HL-60 (cell line): ENCODE data around the gene XRN2.

Experiments used
- DNase-seq, 2 experiments: peaks; one replicate each; pipeline ENCODE4 v3.0.0-alpha.2; 2010 to 2020; ENCODE audit warnings: low read depth in 1 of 2, low spot score in 1 of 2
- H3K27ac ChIP-seq: fragments of 250-450 bp; sonication (Bioruptor Pico); replicated peaks from 2 replicates; pipeline ENCODE4 v1.5.1; 2020; ENCODE audit warnings: mild to moderate bottlenecking, moderate library complexity
- H3K27me3 ChIP-seq: fragments of 250-450 bp; sonication (Bioruptor Pico); 2 replicates; pipeline ENCODE4 v1.5.1; 2021; ENCODE audit warnings: mild to moderate bottlenecking, moderate library complexity; ENCODE audit not compliant: insufficient read depth, poor library complexity, severe bottlenecking
- H3K4me3 ChIP-seq: replicated peaks from 2 replicates; pipeline ENCODE4 v1.5.1; 2011; ENCODE audit warnings: mild to moderate bottlenecking, control low read depth, low read length; ENCODE audit not compliant: insufficient read depth
- CTCF ChIP-seq: IDR thresholded peaks from one replicate; pipeline ENCODE4 v1.5.1; 2011; ENCODE audit warnings: low read length, control low read depth, inconsistent platforms; ENCODE audit not compliant: insufficient read depth
- GABPA ChIP-seq: IDR thresholded peaks from 2 replicates; pipeline ENCODE4 v1.6.1; 2012; ENCODE audit warnings: low read depth
- POLR2AphosphoS5 ChIP-seq: IDR thresholded peaks from 2 replicates; pipeline ENCODE4 v1.6.1; 2012; ENCODE audit warnings: low read depth
- REST ChIP-seq: IDR thresholded peaks from 2 replicates; pipeline ENCODE4 v1.6.1; 2012; ENCODE audit warnings: low read depth; ENCODE audit not compliant: insufficient replicate concordance
- SPI1 ChIP-seq: IDR thresholded peaks from 2 replicates; pipeline ENCODE4 v1.6.1; 2012; ENCODE audit warnings: low read depth, mild to moderate bottlenecking, borderline replicate concordance

XRN2 gene

GRCh38 chr20:21279706-21280521 lies 23.2 kb upstream of the XRN2 start:
- H3K27ac ChIP-seq: no peak overlapping the region
- no peak for TF ChIP-seq REST
- no peak for TF ChIP-seq GABPA
- no peak for TF ChIP-seq POLR2AphosphoS5
- no peak for TF ChIP-seq CTCF
- TF ChIP-seq SPI1: no peak
- no peak overlapping the region for H3K4me3 ChIP-seq
- no peaks in the 10 kb centered on the region for H3K27me3 ChIP-seq
- DNase-seq: no peak

GRCh38 chr20:21280522-21281016 lies 22.6 kb upstream of the XRN2 start:
- Histone ChIP-seq H3K4me3 (no peak overlapping the region), H3K27me3 (no peaks in the 10 kb centered on the region), H3K27ac (no peak overlapping the region)
- no peak for TF ChIP-seq REST
- TF ChIP-seq SPI1: no peak
- TF ChIP-seq GABPA: no peak
- TF ChIP-seq CTCF: no peak
- TF ChIP-seq POLR2AphosphoS5: no peak
- DNase-seq: no peak

- H3K27ac ChIP-seq: no peak overlapping the region
- no peaks in the 10 kb centered on the region for H3K27me3 ChIP-seq
- TF ChIP-seq GABPA: no peak
- DNase-seq: no peak
- H3K4me3 ChIP-seq: no peak overlapping the region
Measured at GRCh38 chr20:21286775-21287174, 16.4 kb upstream of the XRN2 start.

- no peaks in the 10 kb centered on the region for H3K27me3 ChIP-seq
- no peak overlapping the region for H3K27ac ChIP-seq
- DNase-seq: no peak
- no peak for TF ChIP-seq SPI1
- TF ChIP-seq GABPA: no peak
- no peak for TF ChIP-seq REST
- no peak for TF ChIP-seq POLR2AphosphoS5
- TF ChIP-seq CTCF: no peak
- no peak overlapping the region for H3K4me3 ChIP-seq
Measured at GRCh38 chr20:21288587-21289370, 14.4 kb upstream of the XRN2 start.
